Endodermal cell (in vitro differentiated cells): ENCODE measurements around the gene DEGS2. TPM values are rescaled to one million over a fixed set of nuclear protein-coding genes. Genes with fewer than 3 reads are reported as not detected.

Experiments
- DNase-seq: peaks from one replicate; pipeline ENCODE4 v3.0.0-alpha.2; 2017
- H3K27ac ChIP-seq: 2 replicates; pipeline ENCODE4 v1.5.1; 2013; ENCODE audit warnings: mild to moderate bottlenecking, low read depth, low read length, moderate library complexity
- H3K27me3 ChIP-seq: 2 replicates; pipeline ENCODE4 v1.6.1; 2013; ENCODE audit warnings: mild to moderate bottlenecking, low read length, moderate library complexity; ENCODE audit not compliant: insufficient read depth, control insufficient read depth, poor library complexity, severe bottlenecking
- H3K36me3 ChIP-seq: 2 replicates; pipeline ENCODE4 v1.7.0; 2013; ENCODE audit warnings: mild to moderate bottlenecking, low read length, moderate library complexity; ENCODE audit not compliant: control insufficient read depth, insufficient read depth
- H3K4me1 ChIP-seq: one replicate; pipeline ENCODE4 v1.7.0; 2013; ENCODE audit warnings: low read length; ENCODE audit not compliant: control insufficient read depth, insufficient read depth
- H3K4me3 ChIP-seq: 2 replicates; pipeline ENCODE4 v1.5.1; 2013; ENCODE audit warnings: mild to moderate bottlenecking, low read length, moderate library complexity
- H3K9ac ChIP-seq: 2 replicates; pipeline ENCODE4 v1.6.1; 2013; ENCODE audit warnings: mild to moderate bottlenecking, low read length, moderate library complexity; ENCODE audit not compliant: poor library complexity, severe bottlenecking; ENCODE audit errors: extremely low read depth
- H3K9me3 ChIP-seq: 2 replicates; pipeline ENCODE4 v1.6.1; 2013; ENCODE audit warnings: mild to moderate bottlenecking, low read length, moderate library complexity; ENCODE audit not compliant: control insufficient read depth
- H3K27ac Mint-ChIP-seq: 2 replicates; pipeline ENCODE4 v1.8.0; 2020; ENCODE audit warnings: mixed read lengths
- H3K27me3 Mint-ChIP-seq: 2 replicates; pipeline ENCODE4 v1.8.0; 2021; ENCODE audit warnings: mild to moderate bottlenecking, mixed read lengths; ENCODE audit not compliant: insufficient read depth
- H3K36me3 Mint-ChIP-seq: 2 replicates; pipeline ENCODE4 v1.8.0; 2020; ENCODE audit warnings: low read depth, mixed read lengths
- H3K4me1 Mint-ChIP-seq: 2 replicates; pipeline ENCODE4 v1.8.0; 2020; ENCODE audit warnings: mixed read lengths
- H3K4me3 Mint-ChIP-seq: 2 replicates; pipeline ENCODE4 v1.8.0; 2020; ENCODE audit warnings: mild to moderate bottlenecking, moderate library complexity, mixed read lengths
- H3K9me3 Mint-ChIP-seq: 2 replicates; pipeline ENCODE4 v1.8.0; 2020; ENCODE audit warnings: mild to moderate bottlenecking, mixed read lengths
- WGBS, 2 experiments: methylation state at CpG; one replicate each; pipeline versions ENCODE4 v1.1.5 to v1.1.7; 2013; ENCODE audit warnings: missing lambda C conversion rate in 2 of 2, mixed read lengths in 1 of 2; ENCODE audit not compliant: insufficient coverage in 1 of 2, insufficient read length in 1 of 2; 5-methylcytosine and 5-hydroxymethylcytosine counted together
- total RNA-seq, 2 donors: library from RNA; stranded (reverse); fragmentation: NEBNext Ultra II Directional in 1 of 2; extraction: Animal tissue kit (Norgen Biotek cat#: 25700) in 1 of 2; gene quantifications; 2 replicates in 1 of 2; 3 replicates in 1 of 2; pipeline ENCODE4 v1.2.1, GENCODE V29; 2021
- TF ChIP-seq, protein P1 (sequence below): fragments of 200-600 bp; sonication (generic); conservative IDR thresholded peaks from 2 replicates; pipeline ENCODE4 v1.5.0; 2021; ENCODE audit warnings: antibody characterized with exemption, mild to moderate bottlenecking

Gene DEGS2
- total RNA-seq, 2 donors from 2014 or later = 0.18 to 0.24 TPM

GRCh38 chr14:100170880-100171279 is 11.4 kb upstream of the DEGS2 start:
- Histone ChIP-seq H3K27me3 (no peaks in the 10 kb centered on the region), H3K27ac (no peak overlapping the region), H3K4me3 (no peak overlapping the region), H3K9me3 (no peaks in the 10 kb centered on the region), H3K9ac (no peak overlapping the region), H3K4me1 (no peaks in the 10 kb centered on the region), H3K36me3 (no peaks in the 10 kb centered on the region)
- Mint-ChIP-seq H3K36me3 (no peaks in the 10 kb centered on the region), H3K4me1 (no peaks in the 10 kb centered on the region), H3K4me3 (no peak overlapping the region), H3K27ac (no peak overlapping the region), H3K9me3 (no peaks in the 10 kb centered on the region), H3K27me3 (peaks cover 23% of the 10 kb centered on the region)
- TF ChIP-seq, protein P1, sequence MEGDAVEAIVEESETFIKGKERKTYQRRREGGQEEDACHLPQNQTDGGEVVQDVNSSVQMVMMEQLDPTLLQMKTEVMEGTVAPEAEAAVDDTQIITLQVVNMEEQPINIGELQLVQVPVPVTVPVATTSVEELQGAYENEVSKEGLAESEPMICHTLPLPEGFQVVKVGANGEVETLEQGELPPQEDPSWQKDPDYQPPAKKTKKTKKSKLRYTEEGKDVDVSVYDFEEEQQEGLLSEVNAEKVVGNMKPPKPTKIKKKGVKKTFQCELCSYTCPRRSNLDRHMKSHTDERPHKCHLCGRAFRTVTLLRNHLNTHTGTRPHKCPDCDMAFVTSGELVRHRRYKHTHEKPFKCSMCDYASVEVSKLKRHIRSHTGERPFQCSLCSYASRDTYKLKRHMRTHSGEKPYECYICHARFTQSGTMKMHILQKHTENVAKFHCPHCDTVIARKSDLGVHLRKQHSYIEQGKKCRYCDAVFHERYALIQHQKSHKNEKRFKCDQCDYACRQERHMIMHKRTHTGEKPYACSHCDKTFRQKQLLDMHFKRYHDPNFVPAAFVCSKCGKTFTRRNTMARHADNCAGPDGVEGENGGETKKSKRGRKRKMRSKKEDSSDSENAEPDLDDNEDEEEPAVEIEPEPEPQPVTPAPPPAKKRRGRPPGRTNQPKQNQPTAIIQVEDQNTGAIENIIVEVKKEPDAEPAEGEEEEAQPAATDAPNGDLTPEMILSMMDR = no peak
- 97 to 100% methylated on average over 1 to 2 of the region's 2 CpGs for WGBS, 2 experiments
- DNase-seq = no peak

DNA sequence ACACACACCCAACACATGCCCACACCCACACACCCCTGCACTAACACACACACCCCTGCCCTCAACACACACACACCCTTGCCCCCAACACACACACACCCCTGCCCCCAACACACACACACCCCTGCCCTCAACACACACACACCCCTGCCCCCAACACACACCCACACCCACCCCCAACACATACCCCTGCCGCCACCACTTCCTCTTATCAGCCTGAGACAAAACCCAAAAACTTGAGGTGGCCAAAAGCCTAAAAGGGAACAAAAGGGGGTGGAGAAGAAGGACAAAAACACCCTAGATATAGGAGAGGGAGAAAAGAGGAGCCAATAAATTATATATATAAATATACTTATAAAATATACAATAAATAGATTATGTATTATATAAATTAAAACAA is 9.1 kb upstream of the DEGS2 start:
- DNase-seq = no peak
- peaks cover 35% of the 10 kb centered on the region for H3K27me3 Mint-ChIP-seq
- H3K9ac ChIP-seq = no peak overlapping the region
- no peaks in the 10 kb centered on the region for H3K9me3 Mint-ChIP-seq
- H3K27ac ChIP-seq = no peak overlapping the region
- no peaks in the 10 kb centered on the region for H3K4me1 ChIP-seq
- TF ChIP-seq, protein P1 = no peak
- no peaks in the 10 kb centered on the region for H3K4me1 Mint-ChIP-seq
- H3K4me3 Mint-ChIP-seq = no peak overlapping the region
- no peaks in the 10 kb centered on the region for H3K9me3 ChIP-seq
- H3K36me3 Mint-ChIP-seq = no peaks in the 10 kb centered on the region
- H3K36me3 ChIP-seq = no peaks in the 10 kb centered on the region
- H3K27me3 ChIP-seq = no peaks in the 10 kb centered on the region
- no peak overlapping the region for H3K27ac Mint-ChIP-seq
- WGBS, 2 experiments = no CpG with 5 or more reads among the region's 1 CpG
- no peak overlapping the region for H3K4me3 ChIP-seq

DNA sequence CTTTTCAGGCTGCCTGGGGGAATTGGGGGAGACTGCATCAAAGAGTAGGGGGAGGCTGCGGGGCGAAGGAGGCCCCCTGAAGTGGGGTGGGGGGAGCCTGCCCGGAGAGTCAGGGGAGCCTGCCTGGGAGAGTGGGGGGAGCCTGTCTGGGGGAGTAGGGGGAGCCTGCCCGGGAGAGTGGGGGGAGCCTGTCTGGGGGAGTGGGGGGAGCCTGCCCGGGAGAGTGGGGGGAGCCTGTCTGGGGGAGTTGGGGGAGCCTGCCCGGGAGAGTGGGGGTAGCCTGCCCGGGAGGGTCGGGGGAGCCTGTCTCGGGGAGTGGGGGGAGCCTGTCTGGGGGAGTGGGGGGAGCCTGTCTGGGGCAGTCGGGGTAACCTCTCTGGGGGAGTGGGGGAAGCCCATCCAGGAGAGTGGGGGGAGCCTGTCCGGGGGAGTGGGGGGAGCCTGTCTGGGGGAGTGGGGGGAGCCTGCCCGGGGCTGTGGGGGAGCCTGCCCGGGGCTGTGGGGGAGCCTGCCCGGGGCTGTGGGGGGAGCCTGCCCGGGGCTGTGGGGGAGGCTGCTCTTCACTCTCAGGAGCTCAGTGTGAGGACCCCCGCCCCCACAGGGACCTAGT is 6.5 kb upstream of the DEGS2 start:
- Mint-ChIP-seq H3K9me3 (no peaks in the 10 kb centered on the region), H3K27ac (no peak overlapping the region), H3K27me3 (peaks cover 46% of the 10 kb centered on the region), H3K4me3 (no peak overlapping the region), H3K36me3 (no peaks in the 10 kb centered on the region), H3K4me1 (no peaks in the 10 kb centered on the region)
- Histone ChIP-seq H3K9ac (no peak overlapping the region), H3K27ac (no peak overlapping the region), H3K36me3 (no peaks in the 10 kb centered on the region), H3K4me1 (no peaks in the 10 kb centered on the region), H3K4me3 (no peak overlapping the region), H3K9me3 (no peaks in the 10 kb centered on the region), H3K27me3 (peaks cover 16% of the 10 kb centered on the region)
- TF ChIP-seq, protein P1 = no peak
- 0 to 79% methylated on average over 1 to 6 of the region's 16 CpGs for WGBS, 2 experiments
- DNase-seq = no peak
